GM12878 (cell line): ENCODE data around the gene SLC25A26. TPM values are rescaled to one million over a fixed set of nuclear protein-coding genes. Genes with fewer than 3 reads are reported as not detected.
A peak's percentile ranks its signal among the peaks of the same experiment; 100 is the strongest.

ENCODE experiments used
- BCL11A ChIP-seq: IDR thresholded peaks from 2 replicates; pipeline ENCODE4 v1.6.1; 2011; ENCODE audit warnings: low read depth, low read length
- BCL3 ChIP-seq: IDR thresholded peaks from 2 replicates; pipeline ENCODE4 v1.6.1; 2011; ENCODE audit warnings: borderline replicate concordance, low read depth, mild to moderate bottlenecking, moderate library complexity, low read length; ENCODE audit not compliant: insufficient read depth, poor library complexity, severe bottlenecking
- BMI1 ChIP-seq: fragments of 450-650 bp; IDR thresholded peaks from 2 replicates; pipeline ENCODE4 v1.6.1; 2016; ENCODE audit warnings: mild to moderate bottlenecking, moderate library complexity, borderline replicate concordance
- CBX5 ChIP-seq: sonication (generic); IDR thresholded peaks from 2 replicates; pipeline ENCODE4 v1.6.1; 2016; ENCODE audit warnings: low read depth, moderate library complexity, mild to moderate bottlenecking, inconsistent platforms
- EED ChIP-seq: sonication (generic); IDR thresholded peaks from 2 replicates; pipeline ENCODE4 v1.6.1; 2016; ENCODE audit warnings: antibody characterized with exemption, low read depth
- ETV6 ChIP-seq, 2 experiments: fragments of 450-650 bp in 1 of 2; IDR thresholded peaks in 1 of 2; conservative IDR thresholded peaks in 1 of 2; 2 replicates each; pipeline ENCODE4 v1.6.1; 2014; ENCODE audit warnings: antibody characterized with exemption in 1 of 2, borderline replicate concordance in 1 of 2, low read depth in 1 of 2, mild to moderate bottlenecking in 1 of 2, moderate library complexity in 1 of 2
- GATAD2B ChIP-seq: fragments of 450-650 bp; conservative IDR thresholded peaks from 2 replicates; pipeline ENCODE4 v1.6.1; 2017; ENCODE audit warnings: low read depth, mild to moderate bottlenecking, moderate library complexity
- HSF1 ChIP-seq: fragments of 150-350 bp; IDR thresholded peaks from 2 replicates; pipeline ENCODE4 v1.6.1; 2014; ENCODE audit warnings: mild to moderate bottlenecking, low read depth, low read length
- IRF4 ChIP-seq: IDR thresholded peaks from 2 replicates; pipeline ENCODE4 v1.6.1; 2011; ENCODE audit warnings: low read depth, low read length
- KDM1A ChIP-seq: fragments of 200-600 bp; sonication (generic); IDR thresholded peaks from 2 replicates; pipeline ENCODE4 v1.6.1; 2016; ENCODE audit warnings: borderline replicate concordance
- MAX ChIP-seq: IDR thresholded peaks from 2 replicates; pipeline ENCODE4 v1.6.1; 2012; ENCODE audit warnings: low read depth, low read length, improper control_type of control experiment
- MTA3 ChIP-seq: IDR thresholded peaks from 2 replicates; pipeline ENCODE4 v1.6.1; 2012; ENCODE audit warnings: low read length, inconsistent platforms, borderline replicate concordance
- NFYB ChIP-seq: IDR thresholded peaks from 2 replicates; pipeline ENCODE4 v1.6.1; 2011; ENCODE audit warnings: low read depth, mild to moderate bottlenecking, low read length, improper control_type of control experiment, moderate library complexity; ENCODE audit not compliant: insufficient read depth
- PKNOX1 ChIP-seq: fragments of 450-650 bp; IDR thresholded peaks from 2 replicates; pipeline ENCODE4 v1.6.1; 2016; ENCODE audit warnings: mild to moderate bottlenecking
- POLR2AphosphoS5 ChIP-seq: IDR thresholded peaks from 2 replicates; pipeline ENCODE4 v1.6.1; 2011; ENCODE audit warnings: mild to moderate bottlenecking, low read length, inconsistent platforms
- RAD21 ChIP-seq: IDR thresholded peaks from 2 replicates; pipeline ENCODE4 v1.6.1; 2011; ENCODE audit warnings: mild to moderate bottlenecking, low read depth, low read length, moderate library complexity; ENCODE audit not compliant: insufficient read depth
- SMAD5 ChIP-seq: IDR thresholded peaks from 2 replicates; pipeline ENCODE4 v1.6.1; 2016; ENCODE audit warnings: antibody characterized with exemption, low read depth
- SRF ChIP-seq, 2 experiments: IDR thresholded peaks; 2 replicates each; pipeline ENCODE4 v1.6.1; 2011; ENCODE audit warnings: low read depth in 2 of 2, low read length in 2 of 2, mild to moderate bottlenecking in 1 of 2, moderate library complexity in 1 of 2
- STAT3 ChIP-seq: IDR thresholded peaks from 2 replicates; pipeline ENCODE4 v1.6.1; 2011; ENCODE audit warnings: low read depth, low read length, improper control_type of control experiment
- TARDBP ChIP-seq: IDR thresholded peaks from 2 replicates; pipeline ENCODE4 v1.6.1; 2016; ENCODE audit warnings: borderline replicate concordance
- ZNF384 ChIP-seq: IDR thresholded peaks from 2 replicates; pipeline ENCODE4 v1.6.1; 2012; ENCODE audit warnings: low read depth, mild to moderate bottlenecking, low read length, improper control_type of control experiment, borderline replicate concordance
- ZNF592 ChIP-seq: fragments of 450-650 bp; IDR thresholded peaks from 2 replicates; pipeline ENCODE4 v1.6.1; 2017; ENCODE audit warnings: mild to moderate bottlenecking, moderate library complexity
- polyA plus RNA-seq, 11 experiments: library from polyadenylated mRNA; depleted of rRNA in 4 of 11; unstranded in 6 of 11; stranded (reverse) in 5 of 11; fragments of >200 nt; fragmentation: Nextera tagmentation in 4 of 11; fragmentation: Illumina TruSeq in 1 of 11; extraction: Ambion mirVana in 4 of 11; extraction: Trizol in 1 of 11; gene quantifications; 1 replicate in 1 of 11; 2 replicates in 10 of 11; pipeline versions ENCODE4 v1.2.1 to v1.2.3, GENCODE V29; 2011 to 2016; ENCODE audit warnings: inconsistent platforms in 2 of 11, missing spikeins in 2 of 11, low read depth in 1 of 11
- total RNA-seq, 4 experiments: library from RNA; depleted of rRNA in 3 of 4; stranded (reverse); fragments of >200 nt in 3 of 4; fragmentation: Illumina TruSeq in 1 of 4; extraction: Trizol in 1 of 4; gene quantifications; 2 replicates each; pipeline versions ENCODE4 v1.2.1 to v1.2.3, GENCODE V29; 2013 to 2021

The SLC25A26 gene
- total and polyA plus RNA-seq, 10 of the 15 experiments (the other 5 are each of a cell fraction or from before 2014, with no cell fraction given) = 14.6 to 49.7 (median 24.9) TPM

- no peak for TF ChIP-seq IRF4
- TF ChIP-seq TARDBP = no peak
- no peak for TF ChIP-seq STAT3
- no peak for TF ChIP-seq ZNF592
- no peak for TF ChIP-seq CBX5
- peak in 1 of 2 experiments; percentile 30; a peak in 1 of 4 replicates for TF ChIP-seq ETV6 (conservative IDR thresholded peaks at IDR 0.05 in 1 of 2, IDR thresholded peaks at IDR 0.05 in 1 of 2; ENCODE audit: borderline replicate concordance in 1 of 2, low read depth in 1 of 2)
- no peak for TF ChIP-seq GATAD2B
- no peak for TF ChIP-seq BMI1
- TF ChIP-seq ZNF384 = 0 out of 2 replicates have a peak, but pooled peaks have one; percentile 30
- peak; percentile 70 for TF ChIP-seq PKNOX1
- TF ChIP-seq NFYB = peak; percentile 28; the same call in 1 of the 2 replicates
- 0 out of 2 replicates have a peak, but pooled peaks have one; percentile 1 for TF ChIP-seq BCL11A
- TF ChIP-seq RAD21 = no peak
- no peak for TF ChIP-seq KDM1A
- TF ChIP-seq SMAD5 = no peak
- TF ChIP-seq EED = peak; percentile 9; the same call in 1 of the 2 replicates
- TF ChIP-seq MTA3 = no peak
- TF ChIP-seq SRF (IDR thresholded peaks at IDR 0.05; ENCODE audit: low read depth in 2 of 2, low read length in 2 of 2) = no peak
- no peak for TF ChIP-seq BCL3
- TF ChIP-seq MAX = no peak
- TF ChIP-seq HSF1 = no peak
- no peak for TF ChIP-seq POLR2AphosphoS5
Measured at GRCh38 chr3:66394019-66394752, 173.4 kb downstream of the SLC25A26 start (continued).
